Measurements from ENCODE around the gene ZNF787. TPM values are rescaled to one million over a fixed set of nuclear protein-coding genes. Genes with fewer than 3 reads are reported as not detected.

ZNF787 gene
- total RNA-seq, 2 experiments from 2014 or later = 30.6 to 31.7 TPM

GRCh38 chr19:56136362-56136761, 15.3 kb upstream of the ZNF787 start:
- Histone ChIP-seq H3K4me2 (ENCODE audit: low read length) (no peak overlapping the region), H3K27ac (ENCODE audit: low read depth, low read length, poor library complexity, severe bottlenecking) (no peak overlapping the region), H3K79me2 (ENCODE audit: insufficient read depth, low read depth, low read length) (no peaks in the 10 kb centered on the region), H4K20me1 (ENCODE audit: insufficient read depth, low read length) (no peaks in the 10 kb centered on the region), H3K4me3 (ENCODE audit: low read depth, low read length, poor library complexity, severe bottlenecking) (no peak overlapping the region), H2AFZ (ENCODE audit: low read length) (no peak overlapping the region), H3K4me1 (ENCODE audit: insufficient read depth, low read length, poor library complexity, severe bottlenecking) (peaks cover 6% of the 10 kb centered on the region), H3K9me2 (ENCODE audit: insufficient read depth, low read length) (no peaks in the 10 kb centered on the region), H3K9me3 (ENCODE audit: low read length) (no peaks in the 10 kb centered on the region), H3K36me3 (ENCODE audit: insufficient read depth, low read length) (no peaks in the 10 kb centered on the region)
- ChIA-PET CTCF (ENCODE audit: unreplicated experiment) (no interaction called here), POLR2A (no interaction called here)
- no TSS peak for BruUV-seq (replicated peaks)
- TF ChIP-seq CTCF (conservative IDR thresholded peaks at IDR 0.05; ENCODE audit: low read length) (no peak), EZH2phosphoT487 (IDR thresholded peaks at IDR 0.05; ENCODE audit: borderline replicate concordance, low read depth, low read length) (no peak)
- intact Hi-C loops (cut with micrococcal nuclease; ENCODE audit: unreplicated experiment) = no loop called here
- no peak for DNase-seq (ENCODE audit: low spot score)

- no peak for DNase-seq (ENCODE audit: low spot score)
- POLR2A ChIA-PET = interaction anchor here (0.5 kb wide), 1 partner anchor 562 kb away, joined by 5 read pairs; no protein-coding TSS in a partner anchor
- no peak overlapping the region for H2AFZ ChIP-seq (ENCODE audit: low read length)
- intact Hi-C loops (cut with micrococcal nuclease; ENCODE audit: unreplicated experiment) = no loop called here
- H3K9me2 ChIP-seq (ENCODE audit: insufficient read depth, low read length) = no peaks in the 10 kb centered on the region
- CTCF ChIA-PET (ENCODE audit: unreplicated experiment) = no interaction called here
- H3K4me2 ChIP-seq (ENCODE audit: low read length) = no peak overlapping the region
- no peaks in the 10 kb centered on the region for H3K36me3 ChIP-seq (ENCODE audit: insufficient read depth, low read length)
- no peak for TF ChIP-seq EZH2phosphoT487 (IDR thresholded peaks at IDR 0.05; ENCODE audit: borderline replicate concordance, low read depth, low read length)
- no peak for TF ChIP-seq CTCF (conservative IDR thresholded peaks at IDR 0.05; ENCODE audit: low read length)
- H4K20me1 ChIP-seq (ENCODE audit: insufficient read depth, low read length) = no peaks in the 10 kb centered on the region
- H3K9me3 ChIP-seq (ENCODE audit: low read length) = no peaks in the 10 kb centered on the region
- H3K4me3 ChIP-seq (ENCODE audit: low read depth, low read length, poor library complexity, severe bottlenecking) = no peak overlapping the region
- H3K27ac ChIP-seq (ENCODE audit: low read depth, low read length, poor library complexity, severe bottlenecking) = no peak overlapping the region
- H3K79me2 ChIP-seq (ENCODE audit: insufficient read depth, low read depth, low read length) = no peaks in the 10 kb centered on the region
- no peaks in the 10 kb centered on the region for H3K4me1 ChIP-seq (ENCODE audit: insufficient read depth, low read length, poor library complexity, severe bottlenecking)
- no TSS peak for BruUV-seq (replicated peaks)
Measured at GRCh38 chr19:56134654-56134921, 13.5 kb upstream of the ZNF787 start.

- BruUV-seq (replicated peaks) = no TSS peak
- ChIA-PET CTCF (ENCODE audit: unreplicated experiment) (no interaction called here), POLR2A (interaction anchor here (0.5 kb wide), 1 partner anchor 561 kb away, joined by 5 read pairs; no protein-coding TSS in a partner anchor)
- Histone ChIP-seq H3K79me2 (ENCODE audit: insufficient read depth, low read depth, low read length) (no peaks in the 10 kb centered on the region), H2AFZ (ENCODE audit: low read length) (no peak overlapping the region), H3K4me3 (ENCODE audit: low read depth, low read length, poor library complexity, severe bottlenecking) (no peak overlapping the region), H3K36me3 (ENCODE audit: insufficient read depth, low read length) (no peaks in the 10 kb centered on the region), H4K20me1 (ENCODE audit: insufficient read depth, low read length) (no peaks in the 10 kb centered on the region), H3K4me2 (ENCODE audit: low read length) (peak overlapping the region; percentile 11; the same call in 1 of the 2 replicates), H3K27ac (ENCODE audit: low read depth, low read length, poor library complexity, severe bottlenecking) (no peak overlapping the region), H3K4me1 (ENCODE audit: insufficient read depth, low read length, poor library complexity, severe bottlenecking) (no peaks in the 10 kb centered on the region), H3K9me3 (ENCODE audit: low read length) (no peaks in the 10 kb centered on the region), H3K9me2 (ENCODE audit: insufficient read depth, low read length) (no peaks in the 10 kb centered on the region)
- intact Hi-C loops (cut with micrococcal nuclease; ENCODE audit: unreplicated experiment) = no loop called here
- no peak for TF ChIP-seq EZH2phosphoT487 (IDR thresholded peaks at IDR 0.05; ENCODE audit: borderline replicate concordance, low read depth, low read length)
- TF ChIP-seq CTCF (conservative IDR thresholded peaks at IDR 0.05; ENCODE audit: low read length) = no peak
- no peak for DNase-seq (ENCODE audit: low spot score)
Measured at GRCh38 chr19:56133858-56134653, 13.0 kb upstream of the ZNF787 start.
